NCI-H187 (cell line): ENCODE data around the gene ZDHHC22.

ENCODE experiments used
- DNase-seq, 2 experiments: peaks; one replicate each; lab custom pipeline; 2025; lab: John Stamatoyannopoulos, UW

ZDHHC22 gene

DNA sequence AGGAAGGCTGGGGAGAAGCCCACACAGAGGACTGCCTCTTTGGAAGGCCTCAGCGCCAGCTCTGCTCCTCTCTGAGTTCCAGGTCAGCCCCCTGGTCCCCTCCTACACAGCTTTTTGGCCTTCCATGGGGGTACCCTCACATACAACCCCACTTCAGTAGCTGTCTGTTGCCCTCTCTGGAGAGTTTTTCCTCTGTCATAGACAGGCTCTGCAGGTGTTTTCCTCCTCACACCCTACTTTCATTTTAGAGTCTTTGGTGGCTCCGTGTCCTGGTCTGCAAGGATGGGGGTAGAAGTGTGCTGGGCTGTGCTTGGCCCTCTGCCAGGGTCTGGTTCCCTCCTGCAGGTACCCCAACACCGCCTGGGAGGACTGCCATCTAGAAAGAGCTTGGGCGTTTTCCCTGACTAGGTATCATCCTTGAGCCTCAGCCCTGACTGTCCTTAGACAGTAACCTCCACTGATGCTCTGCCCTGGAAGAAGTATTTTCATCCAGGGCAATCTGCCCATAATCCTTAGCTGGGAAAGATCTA, 15.1 kb downstream of the ZDHHC22 start:
- DNase-seq, result no peak

- no peak for DNase-seq
Measured at GRCh38 chr14:77125823-77126325, 15.7 kb downstream of the ZDHHC22 start.

GRCh38 chr14:77125281-77125801, 16.2 kb downstream of the ZDHHC22 start:
- no peak for DNase-seq

- DNase-seq, result no peak
Measured at GRCh38 chr14:77124345-77125280, 17.0 kb downstream of the ZDHHC22 start.

DNA sequence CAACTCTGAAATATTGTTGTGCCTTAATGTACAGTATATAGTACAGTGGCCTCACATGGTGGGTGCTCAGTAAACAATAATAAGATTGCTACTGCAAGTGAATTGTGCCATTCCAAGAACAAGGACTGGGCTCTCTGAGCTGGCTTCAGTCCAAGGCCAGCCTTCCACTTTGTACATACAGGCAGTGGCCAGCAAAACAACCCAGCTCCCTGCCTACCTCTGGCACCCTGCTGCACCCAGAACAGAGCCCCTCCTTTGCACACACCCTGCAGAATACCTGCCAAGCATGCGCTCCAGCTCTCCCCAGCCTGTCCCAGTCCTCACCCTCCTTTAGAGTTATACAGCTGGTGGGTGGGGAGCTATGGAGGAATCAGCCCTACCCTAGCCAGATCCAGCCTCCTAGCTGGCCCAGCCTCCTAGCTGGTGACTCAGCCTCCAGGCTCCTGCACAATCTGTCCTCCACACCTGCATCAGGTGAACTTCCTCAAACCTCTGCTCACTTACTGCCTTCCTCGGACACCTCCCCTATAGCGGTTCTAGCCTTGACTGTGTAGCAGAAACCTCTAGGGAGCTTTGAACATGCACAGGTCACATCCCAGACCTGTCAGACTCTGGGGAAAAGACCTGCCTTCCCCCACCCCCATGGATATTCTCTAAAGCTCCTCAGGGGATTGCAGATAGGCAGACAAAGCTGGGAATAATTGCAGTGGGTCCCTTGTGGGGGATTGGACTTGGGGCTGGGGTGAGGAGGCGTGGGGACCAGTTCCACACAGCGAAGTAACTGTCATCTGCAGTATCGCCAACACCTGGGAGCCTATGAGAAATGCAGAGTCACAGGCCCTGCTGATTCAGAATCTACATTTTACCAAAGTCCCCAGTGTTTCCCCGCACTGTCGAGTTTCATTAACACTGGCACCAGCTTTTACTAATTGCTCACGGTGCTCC, 17.9 kb downstream of the ZDHHC22 start:
- no peak for DNase-seq

DNA sequence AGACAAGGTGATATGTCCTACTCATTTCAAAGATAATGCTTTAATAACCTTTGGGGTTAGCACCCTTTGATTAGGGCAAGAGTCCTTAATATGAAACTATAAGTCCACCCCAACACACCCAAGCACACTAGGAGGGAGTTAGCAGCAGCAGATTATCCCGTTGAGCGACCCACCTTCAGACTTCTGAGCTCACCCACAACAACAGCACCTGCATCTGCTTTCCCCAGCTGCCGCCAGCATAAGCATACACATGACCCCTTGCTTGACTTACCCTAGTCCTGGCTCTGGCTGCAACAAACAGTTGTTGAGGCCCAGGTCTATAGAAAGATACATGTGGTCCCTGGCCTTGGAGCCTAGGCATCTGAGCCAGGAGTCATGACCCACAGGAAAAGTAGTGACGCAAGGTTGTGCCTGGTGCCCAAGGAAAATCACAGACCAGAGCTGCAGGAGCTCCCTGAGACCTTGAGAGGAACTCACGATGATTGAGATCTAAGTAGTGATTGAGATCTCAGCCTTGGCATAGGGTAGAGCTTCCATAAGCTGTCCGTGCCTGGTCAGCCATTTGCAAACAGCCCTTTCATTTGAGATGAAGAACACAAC, 19.0 kb downstream of the ZDHHC22 start:
- no peak for DNase-seq

DNA sequence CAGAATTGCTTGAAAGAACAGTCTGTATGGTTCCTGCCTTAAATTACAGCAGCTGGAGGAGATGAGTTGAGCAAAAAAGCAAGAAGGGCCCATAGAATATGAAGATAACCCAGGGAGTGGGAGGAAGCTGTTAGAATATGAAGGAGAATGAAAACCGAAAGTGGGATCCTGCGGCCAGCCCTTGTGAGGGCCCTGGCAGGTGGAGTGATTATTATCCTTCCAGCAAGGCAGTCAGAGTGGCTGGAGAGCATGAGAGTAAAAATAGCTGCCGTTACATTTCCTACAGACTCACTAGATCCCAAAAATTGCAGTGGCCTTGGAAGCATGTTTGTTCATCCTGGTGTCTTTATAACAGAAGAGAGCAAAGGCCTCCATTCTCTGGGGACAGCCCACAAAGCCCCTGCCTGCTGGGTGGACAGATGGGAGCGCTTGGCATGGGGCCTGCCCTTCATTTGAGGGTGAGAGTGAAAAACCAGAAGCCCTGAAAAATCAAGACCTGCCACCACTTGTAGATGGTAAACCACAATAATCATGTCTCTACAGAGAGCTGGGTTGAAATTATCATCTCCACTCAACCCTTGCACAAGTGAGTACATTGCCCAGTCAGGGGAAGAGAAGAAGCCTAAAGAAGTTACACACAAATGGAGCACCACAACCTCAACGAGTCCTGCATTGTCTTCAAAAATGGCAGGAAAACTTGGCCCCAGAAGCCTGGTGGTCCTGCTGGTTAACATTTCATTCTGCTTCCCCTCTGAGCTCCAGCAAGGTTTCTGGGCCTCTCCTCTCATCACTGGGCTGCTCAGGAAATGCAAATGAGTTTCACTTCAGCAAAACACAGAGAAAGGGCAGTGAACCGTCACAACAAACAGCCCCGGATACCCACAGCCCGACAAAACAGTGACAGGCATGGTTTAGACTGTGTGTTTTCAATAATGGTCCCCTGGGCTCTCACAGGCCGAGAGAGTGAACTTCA, 20.5 kb downstream of the ZDHHC22 start:
- peak; percentile 60 to 66 for DNase-seq

DNA sequence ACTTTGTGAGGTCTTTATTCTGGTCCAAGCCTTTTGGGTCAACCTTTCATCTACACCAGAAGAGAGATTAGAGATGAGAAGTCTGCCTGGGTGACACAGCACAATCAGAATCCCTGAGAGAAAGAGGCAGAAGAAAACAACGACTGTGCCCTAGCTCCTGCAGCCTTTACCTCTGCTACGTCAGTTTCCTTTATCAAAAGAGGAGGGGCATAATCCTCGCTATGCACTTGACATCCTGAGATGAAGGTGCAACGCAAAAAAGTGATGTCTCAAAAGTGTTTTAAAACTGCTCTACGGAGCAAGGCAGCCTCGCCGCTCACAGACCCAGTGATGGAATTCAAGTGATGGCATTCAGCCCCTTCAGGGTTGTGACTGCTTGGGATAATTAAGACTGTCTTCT, 21.7 kb downstream of the ZDHHC22 start:
- DNase-seq, result no peak

- no peak for DNase-seq
Measured at GRCh38 chr14:77116172-77116817, 25.3 kb downstream of the ZDHHC22 start.

DNA sequence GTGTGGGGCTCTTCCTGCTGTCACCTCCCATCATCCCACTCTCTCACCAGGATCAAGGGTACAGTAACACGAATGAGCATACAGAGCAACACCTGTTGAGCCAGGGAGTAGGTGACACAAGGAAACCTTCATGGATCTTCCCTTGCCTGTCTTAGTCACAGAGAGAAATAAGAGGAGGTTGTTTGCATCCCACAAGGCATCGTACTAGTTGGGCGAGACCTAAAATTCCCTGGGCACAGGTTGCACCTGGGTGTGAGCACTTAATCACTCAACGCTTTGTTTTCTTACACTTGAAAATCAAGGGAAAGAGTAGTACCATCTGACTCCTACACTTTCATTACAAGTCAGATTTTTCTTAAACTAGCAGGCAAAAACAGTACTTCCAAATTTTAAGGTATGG, 27.0 kb downstream of the ZDHHC22 start:
- no peak for DNase-seq

GRCh38 chr14:77113644-77114043, 27.9 kb downstream of the ZDHHC22 start:
- no peak for DNase-seq

- DNase-seq, result no peak
Measured at GRCh38 chr14:77111021-77111420, 30.6 kb downstream of the ZDHHC22 start.

DNA sequence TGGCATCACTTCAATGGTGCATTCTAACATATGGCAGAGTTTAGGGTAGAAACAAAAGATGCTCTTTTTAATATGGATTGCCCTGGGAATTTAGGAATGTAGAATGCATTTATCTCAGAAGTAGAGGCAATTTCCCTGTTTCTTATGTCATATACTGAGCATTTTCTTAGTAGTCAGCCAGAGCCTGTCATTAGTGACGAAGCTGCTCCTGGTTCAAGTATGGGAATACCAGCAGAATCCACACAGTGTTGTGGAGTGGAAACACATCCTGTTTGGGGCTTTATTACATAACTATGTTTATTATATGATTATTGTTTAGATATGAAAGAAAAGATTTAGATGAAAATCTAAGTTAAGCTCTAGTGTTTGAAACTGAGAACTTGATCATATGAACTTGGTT, 31.3 kb downstream of the ZDHHC22 start:
- DNase-seq, result no peak

- no peak for DNase-seq
Measured at GRCh38 chr14:77109656-77110055, 31.9 kb downstream of the ZDHHC22 start.

- DNase-seq, result no peak
Measured at GRCh38 chr14:77108753-77109152, 32.8 kb downstream of the ZDHHC22 start.

- no peak for DNase-seq
Measured at GRCh38 chr14:77107228-77107627, 34.4 kb downstream of the ZDHHC22 start.

DNA sequence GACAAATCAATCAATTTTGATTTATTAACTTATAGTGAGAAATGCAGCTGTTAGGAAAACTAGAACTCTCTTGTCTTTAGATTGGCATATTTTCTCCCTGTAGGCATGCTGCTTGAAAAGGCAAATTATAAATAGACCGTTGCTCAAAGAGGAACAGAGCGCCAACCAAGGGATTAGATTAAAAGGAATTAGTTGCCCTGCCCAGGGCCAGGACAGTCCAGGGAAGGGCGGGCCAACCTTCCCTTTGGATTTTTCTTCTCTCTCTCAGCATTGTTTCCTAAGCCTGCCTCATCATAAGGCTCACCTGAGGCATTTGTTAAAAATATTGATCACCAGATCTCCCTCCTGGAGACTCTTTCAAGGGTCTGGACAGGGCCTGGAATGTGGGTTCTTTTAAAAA, 34.9 kb downstream of the ZDHHC22 start:
- DNase-seq, result no peak

DNA sequence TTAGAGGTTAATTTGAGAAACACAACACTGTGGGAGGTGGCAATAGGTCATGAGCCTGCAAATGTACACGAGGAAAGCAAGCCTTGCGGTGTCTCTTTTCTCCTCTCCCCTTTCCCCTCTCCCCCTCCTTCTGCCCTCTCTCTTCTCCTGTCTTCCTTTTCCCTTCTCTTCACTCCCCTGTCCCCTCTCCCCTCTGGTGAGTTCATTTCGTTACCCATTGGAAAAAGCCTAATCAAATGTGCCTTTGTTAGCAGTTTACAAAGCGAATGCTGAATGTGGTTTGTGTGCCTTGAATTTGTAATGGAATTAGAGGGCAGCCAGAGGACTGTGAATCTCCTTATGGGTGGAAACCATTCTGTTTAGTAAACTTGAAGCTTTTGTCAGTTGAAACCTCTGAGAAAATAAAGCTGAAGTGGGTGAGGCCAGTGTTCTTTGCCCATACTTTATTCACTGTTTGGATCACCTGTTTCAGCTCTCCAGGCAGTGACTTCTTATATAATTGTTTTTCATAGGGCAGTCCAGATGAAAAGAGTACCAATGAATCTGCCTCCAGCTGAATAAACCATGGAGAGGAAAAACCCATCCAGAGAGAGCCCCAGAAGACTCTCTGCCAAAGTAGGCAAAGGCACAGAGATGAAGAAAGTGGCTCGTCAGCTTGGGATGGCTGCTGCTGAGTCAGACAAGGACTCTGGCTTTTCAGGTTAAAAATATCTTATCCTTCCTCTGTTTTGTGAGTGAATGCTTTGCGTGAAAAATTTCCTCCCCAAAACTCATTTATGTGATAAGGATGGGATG, 36.2 kb downstream of the ZDHHC22 start:
- DNase-seq, result no peak

DNA sequence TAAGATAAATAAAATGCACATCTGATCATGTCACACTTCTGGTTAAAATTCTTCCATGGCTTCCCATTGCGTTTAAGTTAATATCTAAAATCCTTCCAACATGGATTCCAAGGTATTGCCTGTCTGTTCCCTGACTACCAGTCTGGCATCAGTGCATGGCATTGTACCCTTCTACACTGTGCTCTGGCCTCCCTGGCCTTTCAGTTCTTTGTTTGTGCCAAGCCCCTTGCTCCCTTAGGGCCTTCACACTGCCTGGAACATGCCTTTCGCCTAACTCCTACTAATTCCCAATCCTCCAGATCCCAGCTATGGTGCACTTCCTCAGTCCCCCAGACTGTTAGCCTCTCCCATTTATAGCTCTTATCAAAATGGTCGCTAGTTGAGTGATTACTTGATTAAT, 37.2 kb downstream of the ZDHHC22 start:
- DNase-seq, result no peak
